AG08395 (cell line): ENCODE measurements around the gene ZNF492.
"Not testable (repeated sequence)": the region's sequence is repeated elsewhere in the genome, so short reads cannot be mapped to it uniquely, and the experiment has no call there.

Experiments used
- DNase-seq: peaks from one replicate; pipeline ENCODE4 v3.0.0; 2012; ENCODE audit warnings: mixed read lengths, low spot score

ZNF492 gene

GRCh38 chr19:22617614-22618320, 16.4 kb upstream of the ZNF492 start:
- DNase-seq, result no peak

- DNase-seq, result no peak
Observed at GRCh38 chr19:22619371-22619770, 14.8 kb upstream of the ZNF492 start.

- no peak for DNase-seq
Observed at GRCh38 chr19:22619932-22620331, 14.2 kb upstream of the ZNF492 start.

- no peak for DNase-seq
Observed at GRCh38 chr19:22620401-22620800, 13.7 kb upstream of the ZNF492 start.

- no peak for DNase-seq
Observed at GRCh38 chr19:22620912-22621311, 13.2 kb upstream of the ZNF492 start.

- DNase-seq, result no peak
Observed at GRCh38 chr19:22622020-22622419, 12.1 kb upstream of the ZNF492 start.

- DNase-seq, result no peak
Observed at GRCh38 chr19:22622901-22623840, 11.0 kb upstream of the ZNF492 start.

GRCh38 chr19:22623841-22624221, 10.3 kb upstream of the ZNF492 start:
- no peak for DNase-seq

GRCh38 chr19:22625266-22626035, 8.7 kb upstream of the ZNF492 start:
- DNase-seq, result no peak

- DNase-seq, result no peak
Observed at GRCh38 chr19:22627526-22627925, 6.6 kb upstream of the ZNF492 start.

GRCh38 chr19:22628401-22628800, 5.7 kb upstream of the ZNF492 start:
- no peak for DNase-seq

- DNase-seq, result no peak
Observed at GRCh38 chr19:22634450-22634827, 315 bp downstream of the ZNF492 start.

- not testable (repeated sequence) for DNase-seq
Observed at GRCh38 chr19:22685493-22685892, 51.4 kb downstream of the ZNF492 start.

GRCh38 chr19:22702661-22703060, 68.5 kb downstream of the ZNF492 start:
- DNase-seq, result not testable (repeated sequence)

GRCh38 chr19:22703096-22703495, 69.0 kb downstream of the ZNF492 start:
- not testable (repeated sequence) for DNase-seq

- no peak for DNase-seq
Observed at GRCh38 chr19:22708983-22709382, 74.9 kb downstream of the ZNF492 start.
